ENCODE data around the gene SPACA4. TPM values are rescaled to one million over a fixed set of nuclear protein-coding genes. Genes with fewer than 3 reads are reported as not detected.

SPACA4 gene
- polyA plus RNA-seq, 1 of the 3 experiments (the other 2 are of a cell fraction), result not detected

DNA sequence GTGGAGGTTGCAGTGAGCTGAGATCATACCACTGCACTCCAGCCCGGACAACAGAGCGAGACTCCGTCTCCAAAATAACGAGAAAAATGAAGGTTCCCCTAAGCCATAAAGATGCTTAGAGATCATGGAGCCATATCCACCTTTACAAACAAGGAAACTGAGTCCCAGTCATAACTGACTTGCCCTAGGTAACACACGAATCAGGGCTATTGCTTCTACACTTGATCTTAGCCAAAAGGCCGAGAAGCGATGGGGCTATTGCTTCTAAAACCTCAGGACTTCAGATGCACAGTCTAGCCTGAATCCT lies 27.4 kb downstream of the SPACA4 start:
- ChIA-PET POLR2A (interaction anchor here (0.9 to 1.5 kb wide), 5 partner anchors 9 to 20 kb away, joined by 3 to 13 read pairs (median 8); partner anchors contain the start of genes CA11, RPL18 and SPHK2), CTCF (interaction anchor here (1.7 to 2.0 kb wide), 2 partner anchors 13 to 45 kb away, joined by 6 to 7 read pairs; no protein-coding TSS in a partner anchor)
- 66% methylated on average over 7 of the region's 7 CpGs for WGBS (ENCODE audit: low lambda C conversion rate)
- peak overlapping the region; percentile 21 to 51; a peak in 3 of 4 replicates for H3K4me3 ChIP-seq (ENCODE audit: low read depth in 2 of 2, low read length in 1 of 2)
- no peak for DNase-seq
- H4K20me1 ChIP-seq (ENCODE audit: insufficient read depth), result no peaks in the 10 kb centered on the region
- peak overlapping the region; percentile 32; the same call in 1 of the 2 replicates for H2AFZ ChIP-seq (ENCODE audit: low read depth)
- peaks cover 17 to 23% of the 10 kb centered on the region in 2 experiments for H3K36me3 ChIP-seq (replicated peaks in 1 of 2; ENCODE audit: control insufficient read depth in 1 of 2, insufficient read depth in 2 of 2, low read length in 1 of 2)
- TF ChIP-seq RAD21 (IDR thresholded peaks at IDR 0.05; ENCODE audit: low read length) (no peak), JUND (IDR thresholded peaks at IDR 0.05) (no peak), POLR2AphosphoS5 (IDR thresholded peaks at IDR 0.05; ENCODE audit: low read depth, low read length) (no peak), RXRA (IDR thresholded peaks at IDR 0.05; ENCODE audit: borderline replicate concordance, low read depth) (no peak), FOXM1 (IDR thresholded peaks at IDR 0.05; ENCODE audit: low read depth) (no peak), SIN3A (IDR thresholded peaks at IDR 0.05; ENCODE audit: borderline replicate concordance, low read depth, low read length) (no peak), RCOR1 (IDR thresholded peaks at IDR 0.05; ENCODE audit: low read length) (no peak), RFX5 (IDR thresholded peaks at IDR 0.05; ENCODE audit: low read length) (no peak), GABPA (IDR thresholded peaks at IDR 0.05; ENCODE audit: low read depth) (no peak), TEAD4 (IDR thresholded peaks at IDR 0.05; ENCODE audit: borderline replicate concordance, insufficient read depth) (no peak)
- peak overlapping the region; percentile 99 for H3K4me2 ChIP-seq
- H3K9me3 ChIP-seq, result no peaks in the 10 kb centered on the region
- H3F3A ChIP-seq (replicated peaks; ENCODE audit: insufficient read depth), result peaks cover 30% of the 10 kb centered on the region
- peak overlapping the region; percentile 81 for H3K9ac ChIP-seq
- H3K9me2 ChIP-seq, result no peaks in the 10 kb centered on the region
- peak overlapping the region; percentile 93 to 96 for H3K27ac ChIP-seq (ENCODE audit: low read depth in 2 of 2, low read length in 1 of 2)
- no peaks in the 10 kb centered on the region for H3K27me3 ChIP-seq (ENCODE audit: insufficient read depth)
- H3K4me1 ChIP-seq (ENCODE audit: control insufficient read depth in 1 of 2, insufficient read depth in 2 of 2, low read depth in 1 of 2, low read length in 1 of 2), result peaks cover 31 to 39% of the 10 kb centered on the region in 2 experiments
- H3K79me2 ChIP-seq (ENCODE audit: insufficient read depth), result no peaks in the 10 kb centered on the region; the same call in 1 of the 2 replicates

GRCh38 chr19:48634424-48635262 lies 28.1 kb downstream of the SPACA4 start:
- peaks cover 31 to 39% of the 10 kb centered on the region in 2 experiments for H3K4me1 ChIP-seq (ENCODE audit: control insufficient read depth in 1 of 2, insufficient read depth in 2 of 2, low read depth in 1 of 2, low read length in 1 of 2)
- ChIA-PET CTCF (interaction anchor here (1.7 to 2.0 kb wide), 2 partner anchors 14 to 45 kb away, joined by 6 to 7 read pairs; no protein-coding TSS in a partner anchor), POLR2A (interaction anchor here (0.5 to 1.5 kb wide), 6 partner anchors 8 to 21 kb away, joined by 3 to 13 read pairs (median 6); partner anchors contain the start of genes CA11, RPL18 and SPHK2)
- H3F3A ChIP-seq (replicated peaks; ENCODE audit: insufficient read depth), result peaks cover 30% of the 10 kb centered on the region
- peak overlapping the region; percentile 32; the same call in 1 of the 2 replicates for H2AFZ ChIP-seq (ENCODE audit: low read depth)
- peak overlapping the region; percentile 96 to 98 for H3K27ac ChIP-seq (ENCODE audit: low read depth in 2 of 2, low read length in 1 of 2)
- no peaks in the 10 kb centered on the region for H3K9me2 ChIP-seq
- no peaks in the 10 kb centered on the region; the same call in 1 of the 2 replicates for H3K79me2 ChIP-seq (ENCODE audit: insufficient read depth)
- H3K36me3 ChIP-seq (replicated peaks in 1 of 2; ENCODE audit: control insufficient read depth in 1 of 2, insufficient read depth in 2 of 2, low read length in 1 of 2), result peaks cover 15 to 20% of the 10 kb centered on the region in 2 experiments
- DNase-seq, result peak; percentile 90
- H3K4me3 ChIP-seq (ENCODE audit: low read depth in 2 of 2, low read length in 1 of 2), result peak overlapping the region; percentile 35 to 79
- H3K9me3 ChIP-seq, result no peaks in the 10 kb centered on the region
- H3K4me2 ChIP-seq, result peak overlapping the region; percentile 99
- no peaks in the 10 kb centered on the region for H4K20me1 ChIP-seq (ENCODE audit: insufficient read depth)
- no peaks in the 10 kb centered on the region for H3K27me3 ChIP-seq (ENCODE audit: insufficient read depth)
- peak overlapping the region; percentile 81 for H3K9ac ChIP-seq
- WGBS (ENCODE audit: low lambda C conversion rate), result 2% methylated on average over 30 of the region's 37 CpGs
- TF ChIP-seq ELF1 (IDR thresholded peaks at IDR 0.05), result no peak
- TF ChIP-seq TAF1 (IDR thresholded peaks at IDR 0.05; ENCODE audit: borderline replicate concordance, low read depth, low read length), result peak; percentile 34; the same call in 1 of the 2 replicates
- TF ChIP-seq SIN3A (IDR thresholded peaks at IDR 0.05; ENCODE audit: borderline replicate concordance, low read depth, low read length), result peak; percentile 67; the same call in 1 of the 2 replicates
- no peak for TF ChIP-seq FOXJ3 (CRISPR knock-in tag; IDR thresholded peaks at IDR 0.05)
- peak; percentile 78 for TF ChIP-seq MXI1 (IDR thresholded peaks at IDR 0.05; ENCODE audit: low read depth, low read length)
- TF ChIP-seq RXRA (IDR thresholded peaks at IDR 0.05; ENCODE audit: borderline replicate concordance, low read depth), result peak; percentile 99
- no peak for TF ChIP-seq JUND (IDR thresholded peaks at IDR 0.05)
- no peak; the same call in none of the 2 replicates for TF ChIP-seq POLR2AphosphoS5 (IDR thresholded peaks at IDR 0.05; ENCODE audit: low read depth, low read length)
- TF ChIP-seq CHD2 (IDR thresholded peaks at IDR 0.05; ENCODE audit: low read length, partially characterized antibody), result peak; percentile 85
- TF ChIP-seq, protein P1, sequence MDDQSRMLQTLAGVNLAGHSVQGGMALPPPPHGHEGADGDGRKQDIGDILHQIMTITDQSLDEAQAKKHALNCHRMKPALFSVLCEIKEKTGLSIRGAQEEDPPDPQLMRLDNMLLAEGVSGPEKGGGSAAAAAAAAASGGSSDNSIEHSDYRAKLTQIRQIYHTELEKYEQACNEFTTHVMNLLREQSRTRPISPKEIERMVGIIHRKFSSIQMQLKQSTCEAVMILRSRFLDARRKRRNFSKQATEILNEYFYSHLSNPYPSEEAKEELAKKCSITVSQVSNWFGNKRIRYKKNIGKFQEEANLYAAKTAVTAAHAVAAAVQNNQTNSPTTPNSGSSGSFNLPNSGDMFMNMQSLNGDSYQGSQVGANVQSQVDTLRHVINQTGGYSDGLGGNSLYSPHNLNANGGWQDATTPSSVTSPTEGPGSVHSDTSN (IDR thresholded peaks at IDR 0.05), result peak; percentile 22; the same call in 1 of the 2 replicates
- TF ChIP-seq TEAD4 (IDR thresholded peaks at IDR 0.05; ENCODE audit: borderline replicate concordance, insufficient read depth), result no peak
- TF ChIP-seq TCF12 (IDR thresholded peaks at IDR 0.05), result peak; percentile 34; the same call in 1 of the 2 replicates
- TF ChIP-seq, protein P2, sequence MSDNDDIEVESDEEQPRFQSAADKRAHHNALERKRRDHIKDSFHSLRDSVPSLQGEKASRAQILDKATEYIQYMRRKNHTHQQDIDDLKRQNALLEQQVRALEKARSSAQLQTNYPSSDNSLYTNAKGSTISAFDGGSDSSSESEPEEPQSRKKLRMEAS (IDR thresholded peaks at IDR 0.05; ENCODE audit: low read depth), result peak; percentile 96
- TF ChIP-seq USF1 (IDR thresholded peaks at IDR 0.05; ENCODE audit: borderline replicate concordance, low read depth), result peak; percentile 94
- TF ChIP-seq NRF1 (IDR thresholded peaks at IDR 0.05; ENCODE audit: low read depth, low read length), result peak; percentile 51; the same call in 1 of the 2 replicates
- TF ChIP-seq, protein P3, sequence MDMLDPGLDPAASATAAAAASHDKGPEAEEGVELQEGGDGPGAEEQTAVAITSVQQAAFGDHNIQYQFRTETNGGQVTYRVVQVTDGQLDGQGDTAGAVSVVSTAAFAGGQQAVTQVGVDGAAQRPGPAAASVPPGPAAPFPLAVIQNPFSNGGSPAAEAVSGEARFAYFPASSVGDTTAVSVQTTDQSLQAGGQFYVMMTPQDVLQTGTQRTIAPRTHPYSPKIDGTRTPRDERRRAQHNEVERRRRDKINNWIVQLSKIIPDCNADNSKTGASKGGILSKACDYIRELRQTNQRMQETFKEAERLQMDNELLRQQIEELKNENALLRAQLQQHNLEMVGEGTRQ (IDR thresholded peaks at IDR 0.05; ENCODE audit: borderline replicate concordance, low read depth, low read length), result peak; percentile 72
- peak; percentile 38 to 47; a peak in 3 of 4 replicates for TF ChIP-seq EP300 (IDR thresholded peaks at IDR 0.05; ENCODE audit: borderline replicate concordance in 1 of 2, low read depth in 1 of 2, low read length in 1 of 2)
- TF ChIP-seq MEF2A (IDR thresholded peaks at IDR 0.05; ENCODE audit: borderline replicate concordance, low read depth), result no peak
- TF ChIP-seq SMC3 (IDR thresholded peaks at IDR 0.05; ENCODE audit: low read depth, low read length), result no peak; the same call in 1 of the 2 replicates

All from SK-N-SH (cell line).